Measurements from ENCODE around the gene TPCN2.
A peak's percentile ranks its signal among the peaks of the same experiment; 100 is the strongest.

GRCh38 chr11:69049490-69049867 is 747 bp downstream of the TPCN2 start:
- no peak for TF ChIP-seq CTCF (IDR thresholded peaks at IDR 0.05)
- TF ChIP-seq POLR2A (IDR thresholded peaks at IDR 0.05) = peak in 1 of 4 donors; percentile 26

Measured in upper lobe of left lung (tissue), 4 donors.